Dermis microvascular lymphatic vessel endothelial cell (primary cell): Measurements from ENCODE around the gene RMRP. TPM values are rescaled to one million over a fixed set of nuclear protein-coding genes. Genes with fewer than 3 reads are reported as not detected.
"Not testable (repeated sequence)": the region's sequence is repeated elsewhere in the genome, so short reads cannot be mapped to it uniquely, and the experiment has no call there.

Experiments
- DNase-seq, 2 donors: peaks; one replicate each; pipeline versions ENCODE4 v3.0.0 to v3.0.0-alpha.2; 2010; ENCODE audit warnings: low read depth in 2 of 2
- total RNA-seq: library from RNA; depleted of rRNA; stranded (reverse); fragments of >200 nt; gene quantifications from 2 replicates; pipeline ENCODE4 v1.2.1, GENCODE V29; 2014

RMRP gene
- total RNA-seq, 1 donor from 2014 or later: 272,621 TPM

GRCh38 chr9:35612843-35613242 lies 45.0 kb downstream of the RMRP start:
- no peak for DNase-seq

DNA sequence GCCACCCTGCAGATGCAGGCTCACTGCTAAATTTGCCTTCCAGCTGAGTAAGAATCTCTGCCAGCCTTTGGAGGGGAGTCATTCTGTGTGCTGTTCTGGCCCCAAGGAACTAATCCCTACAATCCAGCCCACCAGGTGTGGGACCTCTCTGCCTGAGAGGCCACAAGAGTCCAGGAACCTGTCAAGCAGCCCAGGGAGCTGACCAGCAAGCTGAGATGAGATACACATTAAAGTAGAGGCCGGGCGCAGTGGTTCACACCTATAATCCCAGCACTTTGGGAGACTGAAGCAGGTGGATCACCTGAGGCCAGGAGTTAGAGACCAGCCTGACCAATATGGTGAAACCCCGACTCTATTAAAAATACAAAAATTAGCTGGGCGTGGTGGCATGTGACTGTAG lies 45.8 kb downstream of the RMRP start:
- DNase-seq: not testable (repeated sequence)

DNA sequence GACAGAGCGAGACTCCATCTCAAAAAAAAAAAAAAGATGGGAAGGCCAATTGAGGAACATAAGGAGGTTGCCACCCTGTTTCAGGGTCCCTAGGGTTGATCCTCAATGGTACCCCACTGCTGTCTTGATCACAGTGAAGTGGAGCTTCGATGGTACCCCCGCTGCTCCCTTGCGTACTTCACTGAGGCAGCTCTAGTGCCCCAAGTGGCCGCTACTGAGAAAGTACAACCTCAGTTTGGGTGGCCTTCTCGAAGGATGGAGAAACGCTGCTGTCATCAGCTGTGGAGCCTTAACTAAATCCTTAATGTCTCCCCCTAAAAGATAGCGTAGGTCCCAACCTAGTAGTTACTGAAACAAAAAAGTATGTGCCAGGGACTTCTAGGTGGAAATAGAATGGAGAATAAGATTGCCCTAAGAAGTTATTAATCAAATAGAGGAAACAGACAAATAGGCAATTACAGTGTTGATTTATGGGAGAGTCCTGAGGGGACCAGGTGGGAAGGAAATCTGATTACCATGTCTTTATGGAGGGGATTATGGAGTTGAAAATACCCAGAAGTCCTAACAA lies 46.5 kb downstream of the RMRP start:
- DNase-seq: peak in 1 of 2 donors; percentile 42

DNA sequence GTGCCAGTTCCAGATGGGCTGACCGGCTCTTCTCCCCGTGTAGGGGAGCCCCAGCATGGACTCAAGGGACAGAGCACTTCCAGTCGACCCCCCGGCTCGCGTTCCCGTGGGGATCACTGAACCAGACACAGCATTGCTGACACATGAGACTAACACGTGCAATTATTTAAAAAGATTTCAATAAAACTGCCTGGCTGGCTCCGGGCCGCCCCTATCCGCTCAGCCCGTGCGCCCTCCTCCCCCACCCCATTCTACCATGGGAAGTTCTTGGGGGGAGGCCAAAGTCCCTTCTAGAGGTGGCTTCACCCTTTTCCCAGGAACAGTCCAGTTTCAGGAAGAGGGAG lies 48.0 kb downstream of the RMRP start:
- DNase-seq: no peak

DNA sequence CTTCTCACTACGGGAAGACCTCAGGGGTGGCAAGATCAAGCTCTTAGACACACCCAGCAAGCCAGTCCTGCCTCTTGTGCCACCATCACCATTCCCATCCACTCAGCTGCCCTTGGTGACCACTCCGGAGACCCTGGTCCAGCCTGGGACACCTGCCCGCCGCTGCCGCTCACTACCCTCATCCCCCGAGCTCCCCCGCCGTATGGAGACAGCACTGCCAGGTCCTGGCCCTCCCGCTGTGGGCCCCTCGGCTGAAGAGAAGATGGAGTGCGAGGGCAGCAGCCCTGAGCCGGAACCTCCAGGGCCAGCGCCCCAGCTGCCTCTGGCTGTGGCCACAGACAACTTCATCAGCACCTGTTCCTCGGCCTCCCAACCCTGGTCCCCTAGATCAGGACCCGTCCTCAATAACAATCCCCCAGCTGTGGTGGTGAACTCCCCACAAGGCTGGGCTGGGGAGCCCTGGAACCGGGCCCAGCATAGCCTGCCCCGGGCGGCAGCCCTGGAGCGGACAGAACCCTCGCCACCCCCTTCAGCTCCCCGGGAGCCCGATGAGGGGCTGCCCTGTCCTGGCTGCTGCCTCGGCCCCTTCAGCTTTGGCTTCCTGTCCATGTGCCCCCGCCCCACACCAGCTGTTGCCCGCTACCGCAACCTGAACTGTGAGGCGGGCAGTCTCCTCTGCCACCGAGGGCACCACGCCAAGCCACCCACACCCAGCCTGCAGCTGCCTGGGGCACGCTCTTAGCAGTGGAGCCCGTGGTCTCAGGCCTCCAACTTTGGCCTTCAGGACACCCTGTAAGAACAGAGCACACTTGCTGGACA lies 48.6 kb downstream of the RMRP start:
- DNase-seq: no peak

- no peak for DNase-seq
These were observed 49.6 kb downstream of the RMRP start for GRCh38 chr9:35608221-35608620.

Other genes with a start within 250 kb of the RMRP start
- gene RUSC2, start 167.9 kb downstream of the RMRP start, total RNA-seq: 7.8 and 11.1 TPM in 2 replicates
- 3.1 and 5.8 TPM in 2 replicates for gene TESK1, start 52.8 kb downstream of the RMRP start, total RNA-seq
- gene CD72, start 39.6 kb downstream of the RMRP start, total RNA-seq: 0.13 TPM in 1 of 2 replicates, not detected in the other
- gene SIT1, start 7.1 kb downstream of the RMRP start, total RNA-seq: not detected in 2 replicates
- 7.7 and 10.9 TPM in 2 replicates for gene CCDC107, start 273 bp upstream of the RMRP start, total RNA-seq
- gene ARHGEF39, start 7.2 kb upstream of the RMRP start, total RNA-seq: 0.51 and 1.0 TPM in 2 replicates
- gene CA9, start 15.9 kb upstream of the RMRP start, total RNA-seq: 0.13 TPM in 2 replicates
- gene TPM2, start 31.9 kb upstream of the RMRP start, total RNA-seq: 4.4 and 6.2 TPM in 2 replicates
- 230 and 315 TPM in 2 replicates for gene TLN1, start 74.2 kb upstream of the RMRP start, total RNA-seq
- 35.5 and 39.9 TPM in 2 replicates for gene CREB3, start 74.6 kb upstream of the RMRP start, total RNA-seq
- gene GBA2, start 91.2 kb upstream of the RMRP start, total RNA-seq: 66.6 and 78.1 TPM in 2 replicates
- 9.0 and 11.3 TPM in 2 replicates for gene RGP1, start 91.3 kb upstream of the RMRP start, total RNA-seq
- gene MSMP, start 96.3 kb upstream of the RMRP start, total RNA-seq: 142 and 187 TPM in 2 replicates
- gene NPR2, start 133.6 kb upstream of the RMRP start, total RNA-seq: 1.1 and 1.5 TPM in 2 replicates
- gene SPAG8, start 154.2 kb upstream of the RMRP start, total RNA-seq: not detected in 2 replicates
- 4.4 and 9.9 TPM in 2 replicates for gene HINT2, start 157.0 kb upstream of the RMRP start, total RNA-seq
- not detected in 2 replicates for gene FAM221B, start 170.7 kb upstream of the RMRP start, total RNA-seq
- 0.13 and 0.25 TPM in 2 replicates for gene TMEM8B, start 171.2 kb upstream of the RMRP start, total RNA-seq
- gene OR13J1, start 212.4 kb upstream of the RMRP start, total RNA-seq: not detected in 2 replicates
- gene HRCT1, start 248.2 kb upstream of the RMRP start, total RNA-seq: 2.6 and 3.3 TPM in 2 replicates